Immature natural killer cell (primary cell): ENCODE measurements around the gene NGDN. TPM values are rescaled to one million over a fixed set of nuclear protein-coding genes. Genes with fewer than 3 reads are reported as not detected.
A peak's percentile ranks its signal among the peaks of the same experiment; 100 is the strongest.

Source experiments
- DNase-seq, 3 donors: peaks; one replicate each; pipeline ENCODE4 v3.0.0; 2022; ENCODE audit warnings: mixed read lengths in 1 of 3
- H3K27ac Mint-ChIP-seq, 6 donors: one replicate each; pipeline ENCODE4 v1.8.0; 2020; ENCODE audit warnings: mixed read lengths in 6 of 6, mild to moderate bottlenecking in 5 of 6, inconsistent platforms in 4 of 6, moderate library complexity in 3 of 6
- H3K27me3 Mint-ChIP-seq, 3 donors: one replicate each; pipeline ENCODE4 v1.8.0; 2020 to 2021; ENCODE audit warnings: low read depth in 3 of 3, mild to moderate bottlenecking in 3 of 3, mixed read lengths in 3 of 3, moderate library complexity in 3 of 3, inconsistent platforms in 1 of 3
- H3K36me3 Mint-ChIP-seq, 3 donors: one replicate each; pipeline ENCODE4 v1.8.0; 2020; ENCODE audit warnings: mixed read lengths in 3 of 3, inconsistent platforms in 2 of 3, mild to moderate bottlenecking in 2 of 3
- H3K4me1 Mint-ChIP-seq, 2 donors: one replicate each; pipeline ENCODE4 v1.8.0; 2020; ENCODE audit warnings: inconsistent platforms in 2 of 2, mild to moderate bottlenecking in 2 of 2, mixed read lengths in 2 of 2, moderate library complexity in 1 of 2
- H3K4me3 Mint-ChIP-seq, 5 donors: one replicate each; pipeline ENCODE4 v1.8.0; 2020; ENCODE audit warnings: mild to moderate bottlenecking in 5 of 5, mixed read lengths in 5 of 5, inconsistent platforms in 3 of 5, moderate library complexity in 3 of 5
- H3K9me3 Mint-ChIP-seq, 6 donors: one replicate each; pipeline ENCODE4 v1.8.0; 2020; ENCODE audit warnings: mild to moderate bottlenecking in 6 of 6, mixed read lengths in 6 of 6, inconsistent platforms in 4 of 6, moderate library complexity in 3 of 6
- polyA plus RNA-seq, 3 donors: library from polyadenylated mRNA; unstranded; fragments of 300-500 nt; fragmentation: Illumina TruSeq; gene quantifications; one replicate each; pipeline ENCODE4 v1.2.3, GENCODE V29; 2021

Gene NGDN
- polyA plus RNA-seq, 3 donors from 2014 or later = 52.3 to 84.8 (median 81.5) TPM

- H3K36me3 Mint-ChIP-seq = peaks cover 7 to 17% (median 13%) of the 10 kb centered on the region in 3 donors
- H3K4me1 Mint-ChIP-seq = peaks cover 5 to 8% of the 10 kb centered on the region in 2 donors
- peak overlapping the region in 1 of 6 donors; percentile 55 for H3K27ac Mint-ChIP-seq
- no peak overlapping the region for H3K4me3 Mint-ChIP-seq
- H3K27me3 Mint-ChIP-seq = no peaks in the 10 kb centered on the region
- no peak for DNase-seq
- no peaks in the 10 kb centered on the region for H3K9me3 Mint-ChIP-seq
Observed at GRCh38 chr14:23469906-23470403, 452 bp downstream of the NGDN start.

- H3K4me1 Mint-ChIP-seq = peaks cover 5 to 8% of the 10 kb centered on the region in 2 donors
- H3K27ac Mint-ChIP-seq = peak overlapping the region in 5 of 6 donors; percentile 21 to 72 (median 25)
- DNase-seq = no peak
- H3K27me3 Mint-ChIP-seq = no peaks in the 10 kb centered on the region
- H3K9me3 Mint-ChIP-seq = no peaks in the 10 kb centered on the region
- peak overlapping the region in 2 of 5 donors; percentile 17 to 60 for H3K4me3 Mint-ChIP-seq
- peaks cover 10 to 19% (median 14%) of the 10 kb centered on the region in 3 donors for H3K36me3 Mint-ChIP-seq
Observed at GRCh38 chr14:23470947-23471346, 1.4 kb downstream of the NGDN start.

DNA sequence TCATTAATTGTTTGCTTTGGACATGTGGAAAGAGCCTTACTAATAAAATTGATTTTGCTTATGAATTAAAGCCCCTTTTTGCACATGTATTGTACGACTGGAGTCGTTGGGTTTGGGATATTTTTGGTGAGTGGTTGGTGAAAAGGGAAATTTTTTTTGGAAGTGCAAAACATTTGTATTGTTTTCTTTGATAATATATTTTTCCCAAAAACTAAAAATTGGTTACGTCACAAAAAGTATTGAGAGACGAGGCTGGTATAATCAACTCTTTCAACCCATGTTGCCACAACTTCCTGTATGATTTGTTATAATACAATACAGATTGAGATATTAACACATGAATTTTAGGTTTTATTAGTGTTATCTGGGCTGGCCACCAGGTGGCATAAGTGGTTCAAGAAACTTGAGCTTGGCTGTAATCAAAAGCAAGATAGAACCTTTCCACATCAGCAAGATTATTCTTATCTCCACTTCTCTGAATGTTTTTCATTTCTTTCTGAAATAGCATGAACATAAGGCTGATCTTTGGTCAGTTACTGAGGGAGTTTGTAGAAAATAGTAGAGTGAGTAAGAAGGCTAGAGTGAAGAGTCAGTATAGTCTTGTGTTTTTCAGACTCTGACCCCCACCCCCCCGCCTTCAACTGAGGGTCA, 8.7 kb downstream of the NGDN start:
- Mint-ChIP-seq H3K36me3 (peaks cover 25 to 38% (median 28%) of the 10 kb centered on the region in 3 donors), H3K27me3 (peaks cover 0 to 2% (median 0%) of the 10 kb centered on the region in 3 donors), H3K27ac (peak overlapping the region in 3 of 6 donors; percentile 5 to 64 (median 62)), H3K9me3 (no peaks in the 10 kb centered on the region), H3K4me3 (no peak overlapping the region), H3K4me1 (peaks cover 2 to 7% of the 10 kb centered on the region in 2 donors)
- peak; percentile 48 to 61 (median 56) for DNase-seq

DNA sequence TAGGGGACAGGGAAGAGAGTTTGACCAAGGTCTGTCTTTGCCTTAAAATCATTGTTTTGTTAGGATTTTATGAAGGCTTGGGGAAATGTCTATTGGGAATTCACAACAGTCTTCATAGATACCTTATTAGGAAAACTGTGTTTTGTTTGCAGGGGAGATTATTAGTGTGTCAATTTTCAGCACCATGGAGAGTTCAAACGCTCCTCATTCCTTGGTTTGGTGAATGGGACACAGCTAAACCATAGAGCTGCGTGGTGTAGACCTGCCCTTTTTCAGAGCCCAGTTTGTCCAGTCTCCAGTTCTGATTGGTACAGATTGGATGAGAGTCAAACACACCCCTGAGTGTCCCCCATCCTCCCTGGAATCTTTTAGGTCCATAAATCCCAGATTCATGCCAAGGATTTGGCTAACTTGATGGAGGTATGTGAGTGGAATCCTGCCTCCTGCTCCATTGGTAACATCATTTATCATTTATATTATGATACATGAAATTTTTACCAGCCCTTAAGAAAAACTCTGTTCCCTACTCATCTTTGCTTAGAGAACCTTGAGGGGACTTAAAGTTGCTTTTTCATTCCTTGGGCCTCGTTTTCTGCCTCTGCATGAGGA, 12.0 kb downstream of the NGDN start:
- no peaks in the 10 kb centered on the region for H3K9me3 Mint-ChIP-seq
- H3K27me3 Mint-ChIP-seq = peaks cover 0 to 2% (median 0%) of the 10 kb centered on the region in 3 donors
- no peak for DNase-seq
- no peak overlapping the region for H3K4me3 Mint-ChIP-seq
- H3K27ac Mint-ChIP-seq = no peak overlapping the region
- H3K36me3 Mint-ChIP-seq = peaks cover 10 to 30% (median 14%) of the 10 kb centered on the region in 3 donors
- peaks cover 2 to 7% of the 10 kb centered on the region in 2 donors for H3K4me1 Mint-ChIP-seq

DNA sequence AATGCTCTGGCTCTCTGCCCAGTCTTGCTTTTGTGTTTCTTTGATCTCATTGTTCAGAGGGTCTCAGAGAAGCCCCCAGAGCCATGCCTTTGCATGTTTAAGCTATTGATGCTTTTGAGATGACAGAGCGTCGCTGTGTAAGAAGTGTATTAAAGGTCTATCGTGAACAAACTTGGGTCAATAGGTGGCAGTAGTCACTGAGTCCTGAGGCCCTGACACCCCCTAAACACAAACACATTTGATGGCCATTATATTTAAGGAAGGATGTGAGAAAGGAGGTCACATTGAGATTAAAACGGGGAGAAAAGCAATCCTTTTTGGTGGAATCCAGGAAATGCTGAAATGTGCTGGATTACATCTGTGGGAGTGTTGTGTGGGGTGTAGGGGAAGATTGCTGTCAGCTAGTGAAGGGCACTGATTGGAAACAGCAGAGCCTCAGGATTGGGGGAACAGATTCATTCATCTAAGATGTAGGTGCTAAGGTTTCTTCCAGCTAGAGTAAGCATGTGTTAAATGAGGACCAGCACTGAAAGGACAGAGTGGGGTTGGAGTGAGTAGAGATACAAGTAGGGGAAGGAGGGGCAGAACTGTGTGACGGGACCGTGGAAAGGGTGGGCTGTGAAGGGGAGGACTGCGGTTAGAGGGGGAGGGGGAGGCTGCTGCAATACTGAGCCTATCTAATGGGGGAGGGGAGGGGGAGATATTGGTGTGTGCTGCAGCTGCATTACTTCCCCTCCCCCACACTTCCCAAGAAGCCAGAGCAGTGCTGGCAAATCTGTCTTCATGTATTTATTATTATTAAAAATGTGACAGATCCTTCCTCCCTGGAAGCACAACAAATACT, 12.7 kb downstream of the NGDN start:
- Mint-ChIP-seq H3K27ac (no peak overlapping the region), H3K9me3 (no peaks in the 10 kb centered on the region), H3K36me3 (peaks cover 8 to 25% (median 13%) of the 10 kb centered on the region in 3 donors), H3K4me3 (no peak overlapping the region), H3K4me1 (peaks cover 2 to 7% of the 10 kb centered on the region in 2 donors), H3K27me3 (peaks cover 0 to 2% (median 0%) of the 10 kb centered on the region in 3 donors)
- no peak for DNase-seq

GRCh38 chr14:23482823-23483148, 13.3 kb downstream of the NGDN start:
- Mint-ChIP-seq H3K27me3 (peaks cover 0 to 2% (median 0%) of the 10 kb centered on the region in 3 donors), H3K4me1 (peaks cover 2 to 7% of the 10 kb centered on the region in 2 donors), H3K36me3 (peaks cover 10 to 24% (median 10%) of the 10 kb centered on the region in 3 donors), H3K27ac (no peak overlapping the region), H3K4me3 (no peak overlapping the region), H3K9me3 (no peaks in the 10 kb centered on the region)
- DNase-seq = no peak

- H3K27ac Mint-ChIP-seq = no peak overlapping the region
- H3K4me1 Mint-ChIP-seq = peaks cover 1 to 3% of the 10 kb centered on the region in 2 donors
- H3K4me3 Mint-ChIP-seq = no peak overlapping the region
- no peak for DNase-seq
- H3K36me3 Mint-ChIP-seq = peaks cover 8 to 25% (median 8%) of the 10 kb centered on the region in 3 donors
- peaks cover 0 to 2% (median 0%) of the 10 kb centered on the region in 3 donors for H3K27me3 Mint-ChIP-seq
- H3K9me3 Mint-ChIP-seq = no peaks in the 10 kb centered on the region
Observed at GRCh38 chr14:23483236-23483854, 13.8 kb downstream of the NGDN start.

DNA sequence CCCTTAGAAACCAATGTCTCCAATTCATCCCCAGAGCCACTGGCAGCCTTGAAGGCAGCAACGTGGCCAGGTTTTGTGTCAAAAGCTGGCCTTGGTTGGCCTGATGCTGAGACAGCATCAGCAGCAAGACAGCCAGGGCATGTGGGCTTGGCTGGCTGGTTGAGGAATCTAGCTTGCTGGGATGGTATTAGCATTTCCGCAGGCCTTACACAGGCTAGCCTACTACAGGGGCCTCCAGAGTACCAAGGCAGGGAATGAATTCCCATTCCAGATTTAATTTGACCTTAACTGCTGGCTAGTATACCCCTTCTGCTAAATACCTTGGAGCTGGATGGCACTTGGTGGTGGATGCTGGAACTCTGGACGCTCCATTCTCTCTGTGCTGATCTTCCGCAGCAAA, 15.8 kb downstream of the NGDN start:
- Mint-ChIP-seq H3K4me1 (no peaks in the 10 kb centered on the region), H3K27ac (no peak overlapping the region), H3K9me3 (no peaks in the 10 kb centered on the region), H3K27me3 (no peaks in the 10 kb centered on the region), H3K4me3 (no peak overlapping the region), H3K36me3 (peaks cover 4 to 27% (median 8%) of the 10 kb centered on the region in 3 donors)
- no peak for DNase-seq

- peaks cover 4 to 26% (median 7%) of the 10 kb centered on the region in 3 donors for H3K36me3 Mint-ChIP-seq
- H3K9me3 Mint-ChIP-seq = no peaks in the 10 kb centered on the region
- no peak overlapping the region for H3K4me3 Mint-ChIP-seq
- H3K27me3 Mint-ChIP-seq = no peaks in the 10 kb centered on the region
- H3K4me1 Mint-ChIP-seq = no peaks in the 10 kb centered on the region
- DNase-seq = no peak
- H3K27ac Mint-ChIP-seq = no peak overlapping the region
Observed at GRCh38 chr14:23486036-23486435, 16.5 kb downstream of the NGDN start.

DNA sequence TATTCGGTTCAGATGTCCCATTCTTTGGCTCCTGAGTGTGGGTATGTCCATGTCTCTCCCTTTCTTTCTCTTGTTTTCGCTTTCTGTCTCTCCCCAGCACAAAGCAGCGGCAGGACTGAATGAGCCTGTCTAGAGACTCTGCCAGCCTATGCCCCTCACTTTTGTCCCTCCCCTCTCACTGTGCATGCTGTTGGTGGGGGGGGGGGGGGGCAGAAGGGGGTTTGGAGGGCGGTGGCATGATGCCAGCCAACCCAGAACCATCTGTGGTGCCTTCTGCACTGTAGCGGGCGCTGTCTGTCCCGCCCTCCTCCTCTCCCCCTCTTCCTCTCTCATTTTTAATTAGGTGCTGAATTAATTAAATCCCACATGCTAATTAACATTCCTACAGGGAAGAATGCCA, 17.7 kb downstream of the NGDN start:
- H3K9me3 Mint-ChIP-seq = no peaks in the 10 kb centered on the region
- H3K4me1 Mint-ChIP-seq = no peaks in the 10 kb centered on the region
- no peaks in the 10 kb centered on the region for H3K27me3 Mint-ChIP-seq
- H3K36me3 Mint-ChIP-seq = peaks cover 3 to 22% (median 4%) of the 10 kb centered on the region in 3 donors
- no peak overlapping the region for H3K27ac Mint-ChIP-seq
- no peak for DNase-seq
- H3K4me3 Mint-ChIP-seq = no peak overlapping the region

- peak overlapping the region in 1 of 6 donors; percentile 29 for H3K27ac Mint-ChIP-seq
- H3K27me3 Mint-ChIP-seq = no peaks in the 10 kb centered on the region
- no peaks in the 10 kb centered on the region for H3K4me1 Mint-ChIP-seq
- H3K9me3 Mint-ChIP-seq = no peaks in the 10 kb centered on the region
- H3K4me3 Mint-ChIP-seq = no peak overlapping the region
- no peak for DNase-seq
- peaks cover 0 to 12% (median 5%) of the 10 kb centered on the region in 3 donors for H3K36me3 Mint-ChIP-seq
Observed at GRCh38 chr14:23492618-23493272, 23.2 kb downstream of the NGDN start.

DNA sequence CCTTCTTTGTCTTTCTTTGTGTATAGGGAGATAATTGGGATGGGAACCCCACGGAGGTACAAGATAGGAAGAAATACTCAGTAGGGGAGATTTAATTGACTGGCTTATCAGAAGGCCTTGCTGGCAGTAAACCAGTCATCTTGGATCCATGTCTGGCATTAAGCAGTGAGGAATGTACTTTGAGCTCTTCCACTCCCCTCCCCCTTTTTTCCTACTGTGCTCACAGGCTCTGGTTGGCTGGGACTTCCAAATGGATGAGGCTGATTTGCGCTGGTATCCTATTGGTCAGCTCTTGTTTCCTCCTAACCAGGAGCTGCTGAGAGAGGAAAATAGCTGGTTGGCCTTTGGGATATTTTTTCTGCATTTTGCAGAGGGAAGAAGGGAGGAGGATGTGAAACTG, 24.7 kb downstream of the NGDN start:
- DNase-seq = no peak
- H3K27ac Mint-ChIP-seq = no peak overlapping the region
- peaks cover 0 to 7% (median 5%) of the 10 kb centered on the region in 3 donors for H3K36me3 Mint-ChIP-seq
- H3K4me1 Mint-ChIP-seq = no peaks in the 10 kb centered on the region
- H3K9me3 Mint-ChIP-seq = no peaks in the 10 kb centered on the region
- no peaks in the 10 kb centered on the region for H3K27me3 Mint-ChIP-seq
- no peak overlapping the region for H3K4me3 Mint-ChIP-seq

DNA sequence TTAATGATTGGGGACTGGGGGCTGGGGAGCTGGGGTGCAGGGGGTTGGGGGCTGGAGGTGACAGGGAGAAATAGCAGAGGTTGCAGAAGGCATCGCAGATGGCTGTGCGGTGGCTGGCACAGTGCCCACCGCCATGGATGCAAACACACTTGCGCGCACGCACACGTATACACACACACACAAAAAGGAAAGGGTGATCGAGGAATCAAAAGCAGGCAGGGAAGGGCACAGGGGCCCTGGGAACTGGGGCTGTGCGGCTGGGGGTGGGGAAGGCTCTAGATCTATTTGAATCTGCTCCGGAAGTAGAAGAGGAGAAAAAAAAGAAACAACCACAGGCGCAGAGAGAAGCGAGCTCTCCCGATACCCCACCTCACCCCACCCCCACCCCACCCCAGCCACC, 42.7 kb downstream of the NGDN start:
- no peak for DNase-seq
- H3K9me3 Mint-ChIP-seq = no peaks in the 10 kb centered on the region
- peaks cover 0 to 2% (median 1%) of the 10 kb centered on the region in 3 donors for H3K27me3 Mint-ChIP-seq
- peak overlapping the region in 2 of 6 donors; percentile 64 to 73 for H3K27ac Mint-ChIP-seq
- H3K36me3 Mint-ChIP-seq = peaks cover 3 to 16% (median 4%) of the 10 kb centered on the region in 3 donors
- peak overlapping the region in 4 of 5 donors; percentile 69 to 82 (median 75) for H3K4me3 Mint-ChIP-seq
- H3K4me1 Mint-ChIP-seq = peaks cover 2 to 5% of the 10 kb centered on the region in 2 donors
